Measurements from ENCODE around the gene SYT14. TPM values are rescaled to one million over a fixed set of nuclear protein-coding genes. Genes with fewer than 3 reads are reported as not detected.

Gene SYT14
- total and polyA plus RNA-seq, 2 of the 4 experiments (the other 2 are of a cell fraction): 0.14 to 1.3 TPM

DNA sequence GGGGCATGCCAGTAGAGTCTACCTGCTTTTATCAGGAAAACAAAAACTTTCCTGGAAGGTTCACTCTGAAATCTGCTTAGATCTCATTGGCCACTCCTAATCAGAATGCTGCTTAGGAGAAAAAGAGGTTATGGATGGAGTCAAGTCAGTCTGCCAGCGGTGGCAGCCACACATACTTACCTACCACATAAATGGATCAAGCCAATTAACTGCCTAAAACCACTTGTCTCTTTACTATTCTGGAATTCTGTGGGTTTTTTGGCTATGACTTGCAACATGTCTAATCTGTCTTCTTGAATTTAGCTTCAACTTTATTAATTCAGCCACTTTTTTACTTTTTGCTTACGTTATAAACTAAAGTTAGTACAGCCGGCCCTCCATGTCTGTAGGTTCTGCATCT is 154.3 kb downstream of the SYT14 start:
- H2AFZ ChIP-seq (replicated peaks; ENCODE audit: low read length, poor library complexity): no peak overlapping the region
- H3K9me3 ChIP-seq (ENCODE audit: control insufficient read depth, insufficient read depth, low read length): 0 out of 2 replicates have a peak, but pooled peaks cover 2% of the 10 kb centered on the region
- no peak overlapping the region for H2BK20ac ChIP-seq (ENCODE audit: low read depth, low read length)
- H3K36me3 ChIP-seq (ENCODE audit: control insufficient read depth, insufficient read depth, low read length): no peaks in the 10 kb centered on the region
- no peaks in the 10 kb centered on the region for H3K9me1 ChIP-seq (ENCODE audit: insufficient read depth, low read length)
- dilution Hi-C loops (cut with HindIII; ENCODE audit: low sequenced_read_pairs, unreplicated experiment) (no loop called here), intact Hi-C loops (cut with micrococcal nuclease) (no loop called here), in situ Hi-C loops (cut with MboI; ENCODE audit: low sequenced_read_pairs) (no loop called here)
- no peak overlapping the region for H2AK9ac ChIP-seq (replicated peaks; ENCODE audit: low read depth, low read length, poor library complexity)
- TF ChIP-seq BHLHE40 (IDR thresholded peaks at IDR 0.05; ENCODE audit: low read depth, low read length): no peak
- TF ChIP-seq RAD21 (IDR thresholded peaks at IDR 0.05; ENCODE audit: low read length): no peak
- TF ChIP-seq, protein P1, sequence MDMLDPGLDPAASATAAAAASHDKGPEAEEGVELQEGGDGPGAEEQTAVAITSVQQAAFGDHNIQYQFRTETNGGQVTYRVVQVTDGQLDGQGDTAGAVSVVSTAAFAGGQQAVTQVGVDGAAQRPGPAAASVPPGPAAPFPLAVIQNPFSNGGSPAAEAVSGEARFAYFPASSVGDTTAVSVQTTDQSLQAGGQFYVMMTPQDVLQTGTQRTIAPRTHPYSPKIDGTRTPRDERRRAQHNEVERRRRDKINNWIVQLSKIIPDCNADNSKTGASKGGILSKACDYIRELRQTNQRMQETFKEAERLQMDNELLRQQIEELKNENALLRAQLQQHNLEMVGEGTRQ (IDR thresholded peaks at IDR 0.05; ENCODE audit: low read depth, low read length): no peak
- TF ChIP-seq NFE2L2 (IDR thresholded peaks at IDR 0.05; ENCODE audit: low read depth, low read length): no peak
- no peak for TF ChIP-seq RCOR1 (IDR thresholded peaks at IDR 0.05; ENCODE audit: insufficient replicate concordance, low read length)
- no peak for TF ChIP-seq MXI1 (IDR thresholded peaks at IDR 0.05; ENCODE audit: borderline replicate concordance, low read depth, low read length)
- TF ChIP-seq CEBPB (IDR thresholded peaks at IDR 0.05; ENCODE audit: low read depth, low read length): no peak
- TF ChIP-seq SMC3 (IDR thresholded peaks at IDR 0.05; ENCODE audit: low read depth, low read length): no peak
- no peak for TF ChIP-seq MAFK (IDR thresholded peaks at IDR 0.05; ENCODE audit: low read depth, low read length)
- H4K5ac ChIP-seq (ENCODE audit: low read depth, low read length): no peak overlapping the region
- no peak overlapping the region for H3K4ac ChIP-seq (ENCODE audit: low read depth, low read length)
- H3K27me3 ChIP-seq (ENCODE audit: control insufficient read depth, insufficient read depth, low read length): no peaks in the 10 kb centered on the region
- ATAC-seq (ENCODE audit: low read depth) (no peak), DNase-seq (no peak)
- H3K23ac ChIP-seq (ENCODE audit: low read depth, low read length): no peak overlapping the region
- ChIA-PET POLR2A (ENCODE audit: unreplicated experiment) (no interaction called here), CTCF (no interaction called here)
- no peaks in the 10 kb centered on the region for H3K4me1 ChIP-seq (ENCODE audit: control insufficient read depth, insufficient read depth, low read length)
- H3K4me2 ChIP-seq (ENCODE audit: low read depth, low read length): no peak overlapping the region
- H2BK5ac ChIP-seq (ENCODE audit: low read depth, low read length, poor library complexity, severe bottlenecking): no peak overlapping the region
- no peak overlapping the region for H2BK120ac ChIP-seq (ENCODE audit: low read depth, low read length)
- no peak overlapping the region for H3K14ac ChIP-seq (replicated peaks; ENCODE audit: low read depth, low read length)
- H4K20me1 ChIP-seq (ENCODE audit: insufficient read depth, low read length): no peaks in the 10 kb centered on the region
- no TSS peak for BruUV-seq (replicated peaks)
- no peak overlapping the region for H4K8ac ChIP-seq (ENCODE audit: low read depth in 2 of 2, low read length in 2 of 2)
- H3K18ac ChIP-seq (ENCODE audit: low read depth, low read length): no peak overlapping the region
- WGBS, 2 experiments (ENCODE audit: extremely low coverage in 2 of 2, insufficient read length in 1 of 2): no CpG with 5 or more reads among the region's 3 CpGs
- no peak overlapping the region for H4K91ac ChIP-seq (ENCODE audit: insufficient read depth, low read depth, low read length)
- no peak overlapping the region for H2BK15ac ChIP-seq (ENCODE audit: low read depth, low read length)
- H3K79me1 ChIP-seq (ENCODE audit: low read depth in 1 of 2, low read length in 2 of 2): no peaks in the 10 kb centered on the region
- no peak overlapping the region for H3K56ac ChIP-seq (ENCODE audit: extremely low read depth, insufficient read depth, low read length)
- H2AK5ac ChIP-seq (ENCODE audit: low read depth, low read length): no peak overlapping the region
- H3K27ac ChIP-seq (ENCODE audit: insufficient read depth, low read length): no peak overlapping the region
- no peak overlapping the region for H3K9ac ChIP-seq (ENCODE audit: low read depth, low read length)
- no peak overlapping the region for H3K4me3 ChIP-seq (ENCODE audit: insufficient read depth, low read depth, low read length)
